Endothelial cell of umbilical vein (primary cell): ENCODE results near the gene NUDT9. TPM values are rescaled to one million over a fixed set of nuclear protein-coding genes. Genes with fewer than 3 reads are reported as not detected.

ENCODE experiments used
- BruUV-seq: library from RNA; stranded (reverse); fragments of 400-500 nt; replicated peaks from 2 replicates; lab custom pipeline; 2021; lab: Mats Ljungman, UMichigan
- CTCF ChIA-PET: fragments of 300-600, 350-600 bp; sonication (Branson Sonifier 250); formaldehyde crosslinking; loops from one replicate; lab custom pipeline; 2021; ENCODE audit warnings: antibody characterized with exemption, inconsistent platforms; lab: Charles Lee
- POLR2A ChIA-PET: fragments of 300-600, 350-600 bp; sonication (Branson Sonifier 250); formaldehyde crosslinking; loops from one replicate; lab custom pipeline; 2021; ENCODE audit warnings: antibody characterized with exemption, inconsistent platforms; lab: Charles Lee
- DNase-seq: peaks from one replicate; pipeline ENCODE4 v3.0.0-alpha.2; 2011; ENCODE audit warnings: low read depth, low spot score
- FAIRE-seq: peaks from 2 replicates; lab custom pipeline; 2011; peaks lifted over from hg19 to GRCh38; lab: Jason Lieb, UNC
- H2AFZ ChIP-seq: 2 replicates; pipeline ENCODE4 v1.6.0; 2012; ENCODE audit warnings: low read depth, low read length, control low read depth, inconsistent platforms
- H3K27ac ChIP-seq: 2 replicates; pipeline ENCODE4 v1.5.1; 2011; ENCODE audit warnings: low read depth, mild to moderate bottlenecking, control low read depth, low read length, moderate library complexity; ENCODE audit not compliant: insufficient read depth
- H3K27me3 ChIP-seq, 2 experiments: 2 replicates each; pipeline versions ENCODE4 v1.6.0 to v1.6.1; 2011; ENCODE audit warnings: low read length in 2 of 2, mixed read lengths in 1 of 2; ENCODE audit not compliant: control insufficient read depth in 2 of 2, insufficient read depth in 2 of 2
- H3K36me3 ChIP-seq, 2 experiments: 2 replicates in 1 of 2; 3 replicates in 1 of 2; pipeline ENCODE4 v1.5.1; 2011; ENCODE audit warnings: low read length in 2 of 2, mild to moderate bottlenecking in 1 of 2, moderate library complexity in 1 of 2; ENCODE audit not compliant: control insufficient read depth in 2 of 2, insufficient read depth in 2 of 2; ENCODE audit errors: extremely low read depth in 1 of 2
- H3K4me1 ChIP-seq: 3 replicates; pipeline ENCODE4 v1.5.1; 2011; ENCODE audit warnings: mild to moderate bottlenecking, low read length; ENCODE audit not compliant: control insufficient read depth, insufficient read depth; ENCODE audit errors: extremely low read depth
- H3K4me2 ChIP-seq: 2 replicates; pipeline ENCODE4 v1.6.1; 2011; ENCODE audit warnings: low read length, control low read depth, mixed read lengths; ENCODE audit not compliant: insufficient read depth
- H3K4me3 ChIP-seq, 3 experiments: fragments of 200-600 bp in 1 of 3; sonication (generic), shearing (Covaris generic) in 1 of 3; replicated peaks in 1 of 3; 2 replicates each; pipeline ENCODE4 v1.5.1; 2011 to 2016; ENCODE audit warnings: control low read depth in 3 of 3, low read length in 3 of 3, mild to moderate bottlenecking in 2 of 3, inconsistent platforms in 1 of 3, low read depth in 1 of 3, moderate library complexity in 1 of 3; ENCODE audit not compliant: insufficient read depth in 1 of 3
- H3K79me2 ChIP-seq: 2 replicates; pipeline ENCODE4 v1.6.0; 2012; ENCODE audit warnings: low read length, inconsistent platforms; ENCODE audit not compliant: control insufficient read depth, insufficient read depth
- H3K9ac ChIP-seq: replicated peaks from 2 replicates; pipeline ENCODE3; 2011; ENCODE audit warnings: low read length, control low read depth; ENCODE audit not compliant: insufficient read depth; ENCODE audit errors: extremely low read depth
- H3K9me1 ChIP-seq: replicated peaks from 3 replicates; pipeline ENCODE4 v1.6.0; 2011; ENCODE audit warnings: mild to moderate bottlenecking, low read length; ENCODE audit not compliant: control insufficient read depth, insufficient read depth; ENCODE audit errors: extremely low read depth
- H3K9me3 ChIP-seq: replicated peaks from 2 replicates; pipeline ENCODE4 v1.5.1; 2012; ENCODE audit warnings: low read length, inconsistent platforms; ENCODE audit not compliant: control insufficient read depth, insufficient read depth
- H4K20me1 ChIP-seq: replicated peaks from 2 replicates; pipeline ENCODE3; 2011; ENCODE audit warnings: mild to moderate bottlenecking, low read length; ENCODE audit not compliant: control insufficient read depth, insufficient read depth; ENCODE audit errors: extremely low read depth
- CTCF ChIP-seq, 2 donors: IDR thresholded peaks; 1 replicate in 1 of 2; 2 replicates in 1 of 2; pipeline ENCODE4 v1.5.1; 2011; ENCODE audit warnings: low read length in 2 of 2, mild to moderate bottlenecking in 2 of 2, moderate library complexity in 2 of 2, control low read depth in 1 of 2, inconsistent platforms in 1 of 2, low read depth in 1 of 2; ENCODE audit not compliant: insufficient read depth in 1 of 2; ENCODE audit errors: extremely low read depth in 1 of 2
- EZH2 ChIP-seq: IDR thresholded peaks from 2 replicates; pipeline ENCODE4 v1.6.1; 2012; ENCODE audit warnings: borderline replicate concordance, low read depth, mild to moderate bottlenecking, moderate library complexity, low read length, inconsistent platforms; ENCODE audit not compliant: severe bottlenecking
- FOS ChIP-seq: IDR thresholded peaks from 2 replicates; pipeline ENCODE4 v1.6.1; 2011; ENCODE audit warnings: mild to moderate bottlenecking, low read length, moderate library complexity, borderline replicate concordance; ENCODE audit not compliant: insufficient read depth
- GATA2 ChIP-seq: IDR thresholded peaks from 2 replicates; pipeline ENCODE4 v1.7.0; 2011; ENCODE audit warnings: low read depth, mild to moderate bottlenecking, moderate library complexity, mixed read lengths, low read length; ENCODE audit not compliant: insufficient read length, insufficient read depth
- JUN ChIP-seq: IDR thresholded peaks from 2 replicates; pipeline ENCODE4 v1.6.1; 2011; ENCODE audit warnings: borderline replicate concordance, low read depth; ENCODE audit not compliant: insufficient read length, insufficient read depth
- MYC ChIP-seq: IDR thresholded peaks from one replicate; pipeline ENCODE4 v1.6.1; 2011; ENCODE audit warnings: mild to moderate bottlenecking, low read depth, low read length
- POLR2A ChIP-seq: IDR thresholded peaks from 2 replicates; pipeline ENCODE4 v1.6.1; 2012; ENCODE audit warnings: low read depth, mild to moderate bottlenecking, control low read depth, low read length
- POLR2AphosphoS5 ChIP-seq: IDR thresholded peaks from 2 replicates; pipeline ENCODE4 v1.6.1; 2012; ENCODE audit warnings: low read depth, mild to moderate bottlenecking, control low read depth, low read length, moderate library complexity; ENCODE audit not compliant: insufficient read depth
- dilution Hi-C: fragments of 300-500 bp; cut with MboI; formaldehyde crosslinking; loops from one replicate; pipeline ENCODE4 v1.15.0; 2019; ENCODE audit warnings: low sequenced_read_pairs; ENCODE audit not compliant: extremely low pct_ligation_motif_present
- intact Hi-C: fragments of 100-400 bp; cut with micrococcal nuclease; formaldehyde crosslinking; loops from one replicate; pipeline ENCODE4 v1.10.0; 2022
- polyA plus RNA-seq, 4 experiments: library from polyadenylated mRNA; depleted of rRNA in 3 of 4; stranded (reverse) in 3 of 4; unstranded in 1 of 4; fragments of >200 nt; gene quantifications; 2 replicates each; pipeline versions ENCODE4 v1.2.1 to v1.2.3, GENCODE V29; 2011 to 2012; ENCODE audit warnings: missing spikeins in 1 of 4
- total RNA-seq: library from RNA; stranded (reverse); gene quantifications from 2 replicates; pipeline ENCODE4 v1.2.3, GENCODE V29; 2021

The NUDT9 gene
- total and polyA plus RNA-seq, 2 donors (not counting 3 experiments of a cell fraction or from before 2014, with no cell fraction given), result 15.3 to 25.0 TPM

GRCh38 chr4:87451537-87451936 lies 29.2 kb downstream of the NUDT9 start:
- Histone ChIP-seq H3K9me3 (no peaks in the 10 kb centered on the region), H3K4me2 (no peak overlapping the region), H3K79me2 (no peaks in the 10 kb centered on the region), H3K4me1 (no peaks in the 10 kb centered on the region), H4K20me1 (no peaks in the 10 kb centered on the region), H3K27me3 (no peaks in the 10 kb centered on the region), H3K4me3 (no peak overlapping the region), H3K27ac (no peak overlapping the region), H3K9me1 (no peaks in the 10 kb centered on the region), H3K36me3 (peaks cover 5 to 7% of the 10 kb centered on the region in 2 experiments), H3K9ac (no peak overlapping the region), H2AFZ (no peak overlapping the region)
- dilution Hi-C loops (no loop called here), intact Hi-C loops (no loop called here)
- POLR2A ChIA-PET, result no interaction called here
- DNase-seq, result no peak
- TF ChIP-seq MYC (no peak), POLR2A (no peak), POLR2AphosphoS5 (no peak), CTCF (IDR thresholded peaks at IDR 0.05; ENCODE audit: extremely low read depth in 1 of 2, insufficient read depth in 1 of 2, low read depth in 1 of 2, low read length in 2 of 2) (no peak), EZH2 (no peak), JUN (no peak), FOS (no peak), GATA2 (no peak)
- FAIRE-seq, result no peak
- no TSS peak for BruUV-seq
- CTCF ChIA-PET, result interaction anchor here (0.8 to 1.5 kb wide), 3 partner anchors 14 to 98 kb away, joined by 3 to 5 read pairs (median 3); no protein-coding TSS in a partner anchor
